Suppressor macrophage treated with lipopolysaccharide for 1 hour (primary cell): ENCODE data around the gene SLC2A9.

Source experiments
- DNase-seq, 3 donors: peaks; one replicate each; pipeline ENCODE4 v3.0.0-alpha.2; 2020 to 2022

Gene SLC2A9

DNA sequence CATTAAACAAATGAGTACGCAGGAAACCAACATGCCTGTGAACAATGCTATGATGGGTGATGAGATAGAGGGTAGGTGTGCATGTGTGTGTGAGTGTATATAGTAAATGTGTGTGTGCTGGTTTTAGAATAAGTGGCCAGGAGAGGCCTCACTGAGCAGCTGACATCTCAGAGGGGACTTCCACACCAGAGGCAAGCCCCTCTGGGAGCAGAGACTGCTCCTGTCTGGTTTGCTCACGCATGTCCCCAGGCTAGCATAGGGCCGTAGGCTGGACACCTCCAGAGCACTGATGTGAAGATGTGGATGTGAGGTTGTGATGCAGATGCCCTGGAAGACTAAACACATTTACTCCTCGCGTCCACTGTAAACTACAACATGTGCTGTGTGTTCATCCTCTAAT lies 135.3 kb downstream of the SLC2A9 start:
- DNase-seq: no peak

DNA sequence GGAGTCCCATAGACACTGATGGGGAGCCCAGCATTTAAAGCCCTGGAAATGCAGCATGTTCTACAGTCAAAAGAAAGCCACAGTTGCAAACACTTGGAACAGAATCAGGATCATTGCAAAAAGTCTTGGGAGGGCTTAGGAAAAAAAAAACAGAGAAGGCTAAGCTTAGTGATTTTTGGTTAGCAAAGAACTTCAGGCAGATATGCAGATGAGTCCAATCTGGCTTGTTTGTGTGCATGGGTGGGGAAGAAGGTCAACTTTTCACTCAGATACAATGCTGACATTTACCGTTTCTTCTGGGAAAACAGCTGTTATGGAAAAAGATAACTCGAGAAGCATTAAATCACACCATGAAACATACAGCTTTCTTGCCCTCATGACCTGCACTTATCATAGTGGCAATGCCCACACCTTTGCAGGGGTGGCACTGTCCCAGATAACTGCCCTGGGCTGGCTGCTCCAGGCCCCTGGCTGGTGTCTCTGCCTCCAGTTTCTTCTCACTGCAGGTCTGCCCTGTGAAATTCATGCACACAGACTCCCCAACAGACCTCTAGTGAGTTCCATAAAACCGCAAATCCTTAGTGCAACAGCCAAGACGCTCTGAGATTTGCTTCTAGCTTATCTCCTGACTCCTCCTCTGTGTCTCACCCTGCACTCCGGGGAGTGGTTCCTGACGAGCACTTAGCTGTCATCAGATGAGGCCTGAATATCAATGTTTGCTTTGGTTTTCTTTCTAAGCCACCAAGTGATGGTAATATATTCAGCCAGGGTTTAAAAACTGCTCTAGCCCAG lies 140.7 kb downstream of the SLC2A9 start:
- DNase-seq: no peak

- DNase-seq: no peak
Measured at GRCh38 chr4:9877123-9877522, 144.2 kb downstream of the SLC2A9 start.

- peak; percentile 39 to 61 (median 59) for DNase-seq
Measured at GRCh38 chr4:9875516-9875915, 145.8 kb downstream of the SLC2A9 start.

DNA sequence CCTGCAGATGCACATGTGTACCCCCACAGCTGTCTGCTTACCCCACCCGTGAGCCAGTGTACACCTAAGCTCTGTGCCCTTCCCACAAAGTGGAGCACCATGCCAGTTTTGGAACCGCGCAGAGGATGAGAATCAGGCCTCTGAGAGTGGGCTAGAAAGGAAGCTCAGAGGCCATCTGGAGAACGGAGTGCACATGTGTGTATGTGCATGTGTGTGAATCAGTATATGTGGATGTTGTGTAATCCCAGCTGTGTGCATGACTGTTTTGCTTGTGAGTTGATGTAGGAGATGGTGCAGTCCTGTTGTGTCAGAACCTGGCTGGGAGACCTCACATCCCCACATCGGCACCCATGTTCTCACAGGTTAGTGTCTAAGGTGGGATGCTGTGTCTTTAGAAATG lies 146.9 kb downstream of the SLC2A9 start:
- no peak for DNase-seq

- DNase-seq: no peak
Measured at GRCh38 chr4:9870165-9870790, 151.0 kb downstream of the SLC2A9 start.

- DNase-seq: no peak
Measured at GRCh38 chr4:9867751-9868425, 153.4 kb downstream of the SLC2A9 start.

DNA sequence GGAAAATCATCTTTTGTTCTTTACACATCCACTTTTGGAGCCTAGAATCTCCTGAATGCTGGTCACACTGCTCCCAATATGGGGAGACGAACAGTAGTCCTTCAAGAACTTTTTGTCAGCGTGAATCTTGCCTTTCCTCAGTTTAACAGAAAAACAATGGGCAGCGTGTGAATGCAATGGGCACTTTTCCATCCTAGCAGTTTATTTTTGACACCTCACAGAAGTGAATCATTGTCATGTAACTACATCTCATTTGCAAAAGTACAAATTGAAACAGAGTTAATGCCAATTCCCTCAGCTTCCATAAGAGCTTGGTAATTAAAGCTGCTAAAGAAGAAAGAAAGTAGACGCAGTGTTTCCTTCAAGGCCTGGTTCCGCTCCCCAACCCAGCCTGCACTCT lies 154.4 kb downstream of the SLC2A9 start:
- DNase-seq: no peak

GRCh38 chr4:9861561-9861960 lies 159.7 kb downstream of the SLC2A9 start:
- no peak for DNase-seq

DNA sequence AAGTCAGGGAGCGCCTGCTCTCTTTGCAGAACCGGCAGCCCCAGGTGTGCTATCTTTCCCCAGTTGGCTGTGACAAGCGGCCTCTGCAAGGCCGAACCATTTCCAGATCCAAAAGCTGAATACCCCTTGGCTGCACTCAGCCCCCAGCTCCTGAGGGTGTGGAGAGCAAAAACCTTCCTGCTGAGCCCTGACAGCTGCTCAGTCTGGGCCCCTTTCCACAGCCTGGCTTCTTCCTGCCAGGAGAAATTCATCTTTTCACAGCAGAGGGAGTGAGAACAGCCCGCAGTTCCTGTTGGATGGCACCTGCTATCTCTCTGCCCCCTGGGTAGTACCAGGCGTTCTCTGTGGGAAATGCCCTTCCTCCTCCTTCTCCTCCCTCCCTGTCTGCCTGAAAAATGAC lies 161.5 kb downstream of the SLC2A9 start:
- DNase-seq: no peak

- DNase-seq: peak in 2 of 3 donors; percentile 6 to 8
Measured at GRCh38 chr4:9849538-9849920, 171.8 kb downstream of the SLC2A9 start.

DNA sequence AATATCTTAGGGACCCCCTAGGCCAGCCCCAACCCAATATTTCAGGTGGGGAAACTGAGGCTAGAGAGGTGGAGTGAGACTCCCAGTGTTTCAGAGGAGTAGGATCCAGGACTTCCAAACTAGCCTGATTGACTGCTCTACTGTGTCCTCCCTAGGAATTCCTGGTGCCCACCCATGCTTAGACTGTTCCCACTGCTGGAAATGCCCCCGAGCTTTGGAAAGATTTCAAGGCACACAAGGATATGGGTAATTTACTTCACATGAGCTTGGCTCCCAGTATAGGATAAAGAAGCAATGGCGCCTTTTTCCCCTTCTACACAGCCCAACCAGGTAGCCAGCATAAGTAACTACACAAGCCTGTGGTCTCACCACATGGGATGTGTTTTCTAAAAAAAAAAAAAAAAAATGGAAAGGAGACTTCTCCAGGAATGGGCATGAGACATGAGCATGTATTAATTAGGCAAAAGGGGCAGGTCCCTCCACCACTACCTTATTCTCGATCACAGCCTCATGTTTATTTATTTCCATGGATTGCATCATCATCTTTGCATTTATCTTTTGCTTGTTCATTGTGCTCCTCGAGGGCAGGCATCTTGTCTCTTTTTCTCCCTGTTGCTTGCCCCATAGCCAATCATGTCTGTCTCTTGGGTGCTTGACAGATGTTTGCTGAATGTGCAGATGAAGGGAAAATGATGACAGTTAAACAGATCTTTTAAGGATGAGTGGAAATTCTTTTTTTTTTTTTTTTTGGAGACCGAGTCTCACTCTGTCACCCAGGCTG lies 173.1 kb downstream of the SLC2A9 start:
- no peak for DNase-seq

GRCh38 chr4:9845791-9846493 lies 175.4 kb downstream of the SLC2A9 start:
- DNase-seq: no peak

- no peak for DNase-seq
Measured at GRCh38 chr4:9841072-9841471, 180.2 kb downstream of the SLC2A9 start.

DNA sequence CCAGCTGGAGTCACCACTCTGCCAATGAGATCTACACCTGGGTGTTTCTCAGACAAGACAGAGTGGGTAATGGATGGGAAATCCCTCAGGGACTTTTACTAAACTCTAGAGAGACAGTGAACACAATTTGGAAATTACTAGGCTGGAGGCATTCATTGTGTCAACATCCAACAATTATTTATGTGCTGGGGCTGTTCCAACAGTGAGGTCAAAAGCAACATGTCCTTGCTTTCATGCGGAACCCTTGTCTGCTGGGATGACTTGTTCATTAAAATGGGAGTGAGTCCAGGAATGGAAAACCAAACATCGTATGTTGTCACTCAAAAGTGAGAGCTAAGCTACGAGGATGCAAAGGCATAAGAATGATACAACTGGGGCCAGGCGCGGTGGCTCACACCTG lies 185.9 kb downstream of the SLC2A9 start:
- DNase-seq: peak in 1 of 3 donors; percentile 4

GRCh38 chr4:9833421-9833820 lies 187.9 kb downstream of the SLC2A9 start:
- no peak for DNase-seq

GRCh38 chr4:9832640-9833039 lies 188.7 kb downstream of the SLC2A9 start:
- DNase-seq: no peak

- no peak for DNase-seq
Measured at GRCh38 chr4:9826551-9826950, 194.7 kb downstream of the SLC2A9 start.

DNA sequence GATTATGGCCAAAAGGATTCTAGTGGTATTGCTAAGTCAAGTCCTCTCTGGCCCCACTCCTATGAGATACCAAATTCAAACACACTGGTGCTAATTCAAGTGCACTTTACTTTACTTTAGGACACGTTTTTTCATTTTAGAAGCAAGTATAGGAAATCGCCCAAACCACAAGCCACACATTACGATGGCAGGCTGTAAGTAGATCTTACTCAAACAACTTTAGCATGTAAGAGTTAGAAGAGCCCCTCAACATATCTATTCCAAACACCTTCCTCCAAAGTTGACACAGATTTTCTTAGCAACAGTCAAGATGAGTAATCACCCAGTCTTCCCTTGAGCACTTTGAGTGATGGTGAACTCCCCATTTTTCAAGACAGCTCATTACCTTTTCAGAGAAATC lies 196.2 kb downstream of the SLC2A9 start:
- DNase-seq: no peak

GRCh38 chr4:9820343-9820742 lies 201.0 kb downstream of the SLC2A9 start:
- DNase-seq: no peak

GRCh38 chr4:9816285-9816684 lies 205.0 kb downstream of the SLC2A9 start:
- no peak for DNase-seq

DNA sequence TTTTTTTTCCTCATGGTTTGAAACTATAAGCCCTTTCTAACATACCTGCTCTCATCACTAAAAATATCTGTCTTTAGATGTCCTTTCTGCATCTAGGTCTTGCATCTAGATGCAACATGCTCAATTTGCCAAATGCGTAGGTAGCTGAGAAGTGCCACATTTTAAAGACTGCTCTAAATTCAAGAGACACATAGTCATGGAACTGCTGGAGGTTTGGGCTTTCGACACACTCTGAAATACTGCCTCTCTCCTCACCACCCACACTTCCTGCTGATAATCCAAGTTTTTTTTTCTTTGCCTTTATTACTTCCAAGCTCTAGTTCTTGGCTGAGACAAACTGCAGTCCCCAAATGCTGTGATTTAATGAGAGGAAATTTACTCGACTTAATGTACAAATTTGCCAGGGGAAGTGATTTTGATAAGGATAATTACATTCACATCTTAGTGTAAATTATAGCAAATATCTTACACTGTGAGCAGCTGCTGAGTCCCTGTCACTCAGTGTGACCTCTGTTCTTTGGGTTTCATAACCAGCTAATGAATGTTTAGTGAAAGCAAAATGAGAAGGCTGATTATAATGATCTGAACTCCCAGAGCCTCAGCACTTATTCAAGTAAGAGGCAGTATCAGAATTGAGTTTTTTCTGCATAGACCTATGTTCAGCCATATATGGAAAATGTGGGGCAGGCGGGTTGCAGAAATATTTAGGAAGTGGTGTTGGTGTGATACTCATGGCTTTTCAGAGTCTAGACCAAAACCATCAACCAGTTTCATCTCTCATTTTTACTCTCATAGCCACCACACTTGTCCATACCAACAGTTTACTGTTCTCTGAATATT lies 208.6 kb downstream of the SLC2A9 start:
- DNase-seq: peak; percentile 51 to 53 (median 52)
